GM21619 (cell line): Measurements from ENCODE around the gene KIAA1671.

Experiments
- ATAC-seq: cut with Tn5 transposase; IDR thresholded peaks from one replicate; pipeline ENCODE4 v1.9.1; 2021; ENCODE audit not compliant: unreplicated experiment

KIAA1671 gene

GRCh38 chr22:25109878-25110595 is 157.5 kb downstream of the KIAA1671 start:
- no peak for ATAC-seq

GRCh38 chr22:25110596-25110845 is 158.0 kb downstream of the KIAA1671 start:
- no peak for ATAC-seq

GRCh38 chr22:25110846-25111578 is 158.5 kb downstream of the KIAA1671 start:
- ATAC-seq = no peak

GRCh38 chr22:25111579-25112517 is 159.3 kb downstream of the KIAA1671 start:
- no peak for ATAC-seq

GRCh38 chr22:25112538-25113253 is 160.2 kb downstream of the KIAA1671 start:
- no peak for ATAC-seq

- no peak for ATAC-seq
Observed at GRCh38 chr22:25113316-25113721, 160.8 kb downstream of the KIAA1671 start.

- ATAC-seq = no peak
Observed at GRCh38 chr22:25114369-25115362, 162.2 kb downstream of the KIAA1671 start.

- no peak for ATAC-seq
Observed at GRCh38 chr22:25119609-25120008, 167.1 kb downstream of the KIAA1671 start.

- no peak for ATAC-seq
Observed at GRCh38 chr22:25120093-25120561, 167.6 kb downstream of the KIAA1671 start.

GRCh38 chr22:25120761-25121212 is 168.3 kb downstream of the KIAA1671 start:
- ATAC-seq = no peak

GRCh38 chr22:25122136-25122764 is 169.7 kb downstream of the KIAA1671 start:
- no peak for ATAC-seq

- no peak for ATAC-seq
Observed at GRCh38 chr22:25123677-25124076, 171.2 kb downstream of the KIAA1671 start.

- ATAC-seq = no peak
Observed at GRCh38 chr22:25125693-25126357, 173.3 kb downstream of the KIAA1671 start.

GRCh38 chr22:25126510-25126909 is 174.0 kb downstream of the KIAA1671 start:
- ATAC-seq = no peak

GRCh38 chr22:25127318-25127717 is 174.8 kb downstream of the KIAA1671 start:
- no peak for ATAC-seq

GRCh38 chr22:25130462-25130861 is 177.9 kb downstream of the KIAA1671 start:
- no peak for ATAC-seq

- no peak for ATAC-seq
Observed at GRCh38 chr22:25131198-25131887, 178.8 kb downstream of the KIAA1671 start.

- ATAC-seq = no peak
Observed at GRCh38 chr22:25134028-25134427, 181.5 kb downstream of the KIAA1671 start.
